Measurements from ENCODE around the gene RGS2. TPM values are rescaled to one million over a fixed set of nuclear protein-coding genes. Genes with fewer than 3 reads are reported as not detected.

RGS2 gene
- total RNA-seq, 2 donors from 2014 or later: 16.5 to 28.6 TPM

DNA sequence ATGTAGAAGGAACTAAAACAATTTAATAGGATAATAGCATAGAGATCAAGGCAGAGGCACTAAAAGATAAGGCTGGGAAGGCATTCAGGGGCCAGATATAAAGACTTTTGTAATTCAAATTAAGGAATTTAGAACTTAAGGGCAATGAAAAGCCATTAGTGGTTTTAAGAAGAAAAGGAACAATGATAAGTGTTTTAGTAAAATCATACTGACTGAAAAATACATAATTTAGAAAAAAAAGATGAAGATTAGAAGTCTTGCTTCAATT is 14.1 kb upstream of the RGS2 start:
- TF ChIP-seq, protein P1, sequence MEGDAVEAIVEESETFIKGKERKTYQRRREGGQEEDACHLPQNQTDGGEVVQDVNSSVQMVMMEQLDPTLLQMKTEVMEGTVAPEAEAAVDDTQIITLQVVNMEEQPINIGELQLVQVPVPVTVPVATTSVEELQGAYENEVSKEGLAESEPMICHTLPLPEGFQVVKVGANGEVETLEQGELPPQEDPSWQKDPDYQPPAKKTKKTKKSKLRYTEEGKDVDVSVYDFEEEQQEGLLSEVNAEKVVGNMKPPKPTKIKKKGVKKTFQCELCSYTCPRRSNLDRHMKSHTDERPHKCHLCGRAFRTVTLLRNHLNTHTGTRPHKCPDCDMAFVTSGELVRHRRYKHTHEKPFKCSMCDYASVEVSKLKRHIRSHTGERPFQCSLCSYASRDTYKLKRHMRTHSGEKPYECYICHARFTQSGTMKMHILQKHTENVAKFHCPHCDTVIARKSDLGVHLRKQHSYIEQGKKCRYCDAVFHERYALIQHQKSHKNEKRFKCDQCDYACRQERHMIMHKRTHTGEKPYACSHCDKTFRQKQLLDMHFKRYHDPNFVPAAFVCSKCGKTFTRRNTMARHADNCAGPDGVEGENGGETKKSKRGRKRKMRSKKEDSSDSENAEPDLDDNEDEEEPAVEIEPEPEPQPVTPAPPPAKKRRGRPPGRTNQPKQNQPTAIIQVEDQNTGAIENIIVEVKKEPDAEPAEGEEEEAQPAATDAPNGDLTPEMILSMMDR (IDR thresholded peaks at IDR 0.05): no peak

DNA sequence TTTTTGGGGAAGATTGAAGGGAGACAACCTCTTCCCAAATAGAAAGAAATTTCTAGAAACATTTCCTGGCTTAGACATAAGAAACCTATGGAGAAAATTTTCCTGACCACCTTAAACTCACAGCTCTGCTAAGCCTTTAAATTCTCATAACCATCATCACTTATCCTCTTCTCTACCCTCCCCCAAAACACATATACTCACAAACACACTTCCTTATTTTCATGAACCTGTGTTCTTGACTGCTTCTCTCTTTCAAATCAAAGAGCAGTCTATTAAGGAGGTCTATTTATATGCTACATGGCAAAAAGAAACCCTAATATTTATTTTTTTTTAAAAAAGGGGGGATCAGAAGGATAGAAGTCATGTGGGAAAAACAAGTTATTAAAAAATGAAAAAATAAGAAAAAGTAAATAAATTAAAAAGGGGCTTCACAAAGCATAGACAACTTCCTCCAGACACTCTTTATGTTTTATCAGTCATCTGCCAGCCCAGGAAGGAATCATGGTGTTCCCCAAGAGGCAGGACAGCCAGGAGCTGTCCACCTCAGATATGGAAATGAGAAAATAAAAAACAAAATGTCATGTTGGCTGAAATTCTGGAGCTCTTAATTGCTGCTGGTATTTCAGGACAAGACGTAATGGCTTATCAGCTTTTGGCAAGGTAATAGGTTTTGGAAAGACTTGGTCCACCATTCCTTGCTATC is 12.8 kb upstream of the RGS2 start:
- DNase-seq: no peak
- Histone ChIP-seq H3K4me3 (no peak overlapping the region), H3K27me3 (no peaks in the 10 kb centered on the region), H3K36me3 (no peaks in the 10 kb centered on the region), H3K27ac (no peak overlapping the region), H3K9me3 (no peaks in the 10 kb centered on the region), H3K9ac (ENCODE audit: low read depth in 2 of 2, low read length in 2 of 2) (no peak overlapping the region), H3K4me1 (no peaks in the 10 kb centered on the region)
- TF ChIP-seq, protein P1 (IDR thresholded peaks at IDR 0.05): no peak
- intact Hi-C loops (cut with DNase I): no loop called here

More for the DNA sequence above, 14.1 kb upstream of the RGS2 start:
- DNase-seq: no peak
- H3K36me3 ChIP-seq: no peaks in the 10 kb centered on the region
- intact Hi-C loops (cut with DNase I): no loop called here
- no peaks in the 10 kb centered on the region for H3K9me3 ChIP-seq
- no peak overlapping the region for H3K4me3 ChIP-seq
- no peak overlapping the region for H3K9ac ChIP-seq (ENCODE audit: low read depth in 2 of 2, low read length in 2 of 2)
- H3K4me1 ChIP-seq: no peaks in the 10 kb centered on the region
- no peak overlapping the region for H3K27ac ChIP-seq
- H3K27me3 ChIP-seq: no peaks in the 10 kb centered on the region

DNA sequence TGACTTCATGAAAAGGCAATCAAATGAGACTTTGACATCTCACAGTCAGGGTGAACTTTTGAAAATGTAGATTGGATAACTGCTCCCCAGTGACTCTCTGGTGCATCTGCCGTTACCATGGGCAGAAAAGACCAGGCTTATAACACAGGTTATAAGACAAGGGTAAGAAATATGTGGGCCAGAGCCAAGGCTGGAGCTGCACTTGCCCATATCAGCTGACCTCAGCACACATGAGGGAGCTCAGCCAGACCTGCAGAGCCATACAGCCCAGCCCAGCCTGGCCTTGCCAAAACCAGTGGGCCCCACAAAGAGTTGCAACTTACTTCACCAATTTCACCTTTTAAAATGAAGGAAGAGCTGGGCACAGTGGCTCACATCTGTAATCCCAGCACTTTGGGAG is 11.7 kb upstream of the RGS2 start:
- H3K9ac ChIP-seq (ENCODE audit: low read depth in 2 of 2, low read length in 2 of 2): no peak overlapping the region
- H3K36me3 ChIP-seq: no peaks in the 10 kb centered on the region

DNA sequence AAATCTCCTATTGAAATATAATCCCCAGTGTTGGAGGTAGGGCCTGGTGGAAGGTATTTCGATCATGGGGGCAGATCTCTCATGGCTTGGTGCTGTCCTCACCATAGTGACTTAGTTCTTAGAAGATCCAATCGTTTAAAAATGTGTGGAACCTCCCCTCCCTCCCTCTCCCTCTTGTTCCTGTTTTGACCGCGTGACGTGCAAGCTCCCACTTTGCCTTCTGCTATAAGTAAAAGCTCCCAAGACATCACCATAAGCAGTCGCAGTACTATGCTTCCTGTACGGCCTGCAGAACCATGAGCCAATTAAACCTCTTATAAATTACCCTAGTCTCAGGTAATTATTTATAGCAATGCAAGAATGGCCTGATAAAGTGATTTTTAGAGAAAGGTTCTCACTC is 10.9 kb upstream of the RGS2 start:
- no peaks in the 10 kb centered on the region for H3K9me3 ChIP-seq
- no peaks in the 10 kb centered on the region for H3K4me1 ChIP-seq
- H3K9ac ChIP-seq (ENCODE audit: low read depth in 2 of 2, low read length in 2 of 2): no peak overlapping the region
- H3K36me3 ChIP-seq: no peaks in the 10 kb centered on the region
- no peaks in the 10 kb centered on the region for H3K27me3 ChIP-seq
- H3K27ac ChIP-seq: no peak overlapping the region
- DNase-seq: no peak
- TF ChIP-seq, protein P1 (IDR thresholded peaks at IDR 0.05): no peak
- intact Hi-C loops (cut with DNase I): no loop called here
- no peak overlapping the region for H3K4me3 ChIP-seq

More for the DNA sequence above, 11.7 kb upstream of the RGS2 start:
- DNase-seq: no peak
- Histone ChIP-seq H3K4me3 (no peak overlapping the region), H3K9me3 (no peaks in the 10 kb centered on the region), H3K27ac (no peak overlapping the region), H3K27me3 (no peaks in the 10 kb centered on the region), H3K4me1 (no peaks in the 10 kb centered on the region)
- intact Hi-C loops (cut with DNase I): no loop called here
- TF ChIP-seq, protein P1 (IDR thresholded peaks at IDR 0.05): no peak

DNA sequence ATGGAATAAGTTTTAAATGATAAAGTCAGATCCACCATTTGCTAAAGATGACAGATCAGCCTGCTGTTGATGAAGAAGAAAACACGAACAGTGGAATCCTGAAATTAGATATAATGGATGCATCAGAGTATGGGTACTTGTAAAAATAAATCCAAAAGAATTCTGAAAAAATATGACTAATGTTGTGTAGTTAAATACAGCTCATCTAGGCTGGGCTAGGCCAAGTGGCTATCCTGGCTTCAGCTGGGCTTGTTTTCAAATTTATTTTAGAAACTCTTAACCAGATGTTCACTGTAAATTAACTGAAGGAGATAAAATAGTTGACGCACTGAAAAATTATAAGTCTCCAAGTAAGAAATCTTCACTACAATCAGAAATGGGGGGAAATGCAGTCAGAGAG is 7.4 kb upstream of the RGS2 start:
- no peaks in the 10 kb centered on the region for H3K4me1 ChIP-seq
- intact Hi-C loops (cut with DNase I): loop anchor here (10.0 kb wide), 2 partner anchors 323 to 327 kb away; partner anchors contain the start of gene CDC73
- H3K9ac ChIP-seq (ENCODE audit: low read depth in 2 of 2, low read length in 2 of 2): no peak overlapping the region
- H3K36me3 ChIP-seq: no peaks in the 10 kb centered on the region
- H3K27me3 ChIP-seq: no peaks in the 10 kb centered on the region
- no peaks in the 10 kb centered on the region for H3K9me3 ChIP-seq
- H3K27ac ChIP-seq: no peak overlapping the region
- TF ChIP-seq, protein P1 (IDR thresholded peaks at IDR 0.05): no peak
- DNase-seq: no peak
- H3K4me3 ChIP-seq: no peak overlapping the region

Measured in colonic mucosa (tissue), 4 donors.